GM12874 (cell line): ENCODE measurements around the gene ARL4D.

Experiments
- CTCF ChIP-seq: IDR thresholded peaks from 2 replicates; pipeline ENCODE4 v1.5.1; 2011; ENCODE audit warnings: low read depth, mild to moderate bottlenecking, control low read depth, low read length, moderate library complexity; ENCODE audit not compliant: insufficient read depth

ARL4D gene

GRCh38 chr17:43398724-43399595, at the start of gene ARL4D:
ARL4D (plus strand) TSS chr17:43398993; CDS start chr17:43399733, 740 bp downstream.
- TF ChIP-seq CTCF, result no peak

GRCh38 chr17:43349142-43349541, 49.7 kb upstream of the ARL4D start:
- peak; percentile 24; the same call in 1 of the 2 replicates for TF ChIP-seq CTCF

- TF ChIP-seq CTCF, result no peak
Measured at GRCh38 chr17:43350888-43351361, 47.9 kb upstream of the ARL4D start.

- no peak for TF ChIP-seq CTCF
Measured at GRCh38 chr17:43351691-43352090, 47.1 kb upstream of the ARL4D start.

GRCh38 chr17:43352579-43353331, 46.0 kb upstream of the ARL4D start:
- TF ChIP-seq CTCF, result no peak

GRCh38 chr17:43353393-43353792, 45.4 kb upstream of the ARL4D start:
- no peak for TF ChIP-seq CTCF

GRCh38 chr17:43354371-43354770, 44.4 kb upstream of the ARL4D start:
- no peak for TF ChIP-seq CTCF
